GM18951 (cell line): ENCODE results near the gene MUCL3.
"Not testable (repeated sequence)": the region's sequence is repeated elsewhere in the genome, so short reads cannot be mapped to it uniquely, and the experiment has no call there.

Experiments used
- POLR2A ChIP-seq: IDR thresholded peaks from 4 replicates; pipeline ENCODE4 v1.6.1; 2011; ENCODE audit warnings: mild to moderate bottlenecking; ENCODE audit not compliant: insufficient read length, insufficient read depth; ENCODE audit errors: extremely low read depth
- in situ Hi-C: fragments of 300-500 bp; cut with MboI; formaldehyde crosslinking; loops from one replicate; pipeline ENCODE4 v1.12.0; 2022; ENCODE audit warnings: low sequenced_read_pairs, mixed read lengths, inconsistent platforms; ENCODE audit not compliant: unreplicated experiment

MUCL3 gene

GRCh38 chr6:30966154-30966553 lies 25.4 kb downstream of the MUCL3 start:
- TF ChIP-seq POLR2A = no peak
- in situ Hi-C loops = no loop called here

DNA sequence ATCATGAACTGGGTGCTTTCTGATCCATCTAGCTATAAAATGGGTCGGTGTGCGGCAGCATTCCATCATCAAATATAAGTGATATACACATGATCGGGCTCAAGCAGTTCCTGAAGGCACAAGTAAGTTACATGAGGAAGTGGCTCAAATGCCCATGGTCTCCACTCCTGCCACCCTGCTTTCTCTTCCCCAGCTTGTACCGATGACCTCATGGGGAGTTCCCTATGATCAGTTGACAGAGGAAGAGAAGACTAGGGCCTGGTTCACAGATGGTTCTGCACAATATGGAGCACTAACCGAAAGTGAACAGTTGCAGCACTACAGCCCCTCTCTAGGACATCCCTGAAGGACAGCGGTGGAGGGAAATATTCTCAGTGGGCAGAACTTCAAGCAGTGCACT lies 28.4 kb downstream of the MUCL3 start:
- in situ Hi-C loops = not testable (repeated sequence)

- in situ Hi-C loops = no loop called here
- TF ChIP-seq POLR2A = no peak
These were observed 30.2 kb downstream of the MUCL3 start for GRCh38 chr6:30970946-30971345.

DNA sequence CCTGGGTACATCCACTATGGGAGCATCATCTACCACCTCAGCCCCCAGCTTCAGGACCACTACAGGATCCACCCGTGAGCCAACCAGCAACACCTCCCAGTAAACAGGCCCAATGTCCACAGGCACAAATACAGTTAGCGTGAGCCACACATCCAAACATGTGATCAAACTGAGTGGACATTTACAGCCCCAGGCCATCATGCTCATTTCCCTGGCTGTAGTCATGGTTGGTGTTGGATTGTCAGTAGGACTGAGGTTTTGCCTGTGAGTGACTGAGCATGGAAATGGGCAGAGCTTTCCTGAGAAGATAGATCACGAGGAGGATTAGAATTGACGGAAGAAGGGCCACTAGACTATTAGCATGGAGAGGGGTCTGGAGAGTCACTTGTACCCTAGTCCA lies 32.0 kb downstream of the MUCL3 start:
- in situ Hi-C loops = no loop called here
- TF ChIP-seq POLR2A = no peak

DNA sequence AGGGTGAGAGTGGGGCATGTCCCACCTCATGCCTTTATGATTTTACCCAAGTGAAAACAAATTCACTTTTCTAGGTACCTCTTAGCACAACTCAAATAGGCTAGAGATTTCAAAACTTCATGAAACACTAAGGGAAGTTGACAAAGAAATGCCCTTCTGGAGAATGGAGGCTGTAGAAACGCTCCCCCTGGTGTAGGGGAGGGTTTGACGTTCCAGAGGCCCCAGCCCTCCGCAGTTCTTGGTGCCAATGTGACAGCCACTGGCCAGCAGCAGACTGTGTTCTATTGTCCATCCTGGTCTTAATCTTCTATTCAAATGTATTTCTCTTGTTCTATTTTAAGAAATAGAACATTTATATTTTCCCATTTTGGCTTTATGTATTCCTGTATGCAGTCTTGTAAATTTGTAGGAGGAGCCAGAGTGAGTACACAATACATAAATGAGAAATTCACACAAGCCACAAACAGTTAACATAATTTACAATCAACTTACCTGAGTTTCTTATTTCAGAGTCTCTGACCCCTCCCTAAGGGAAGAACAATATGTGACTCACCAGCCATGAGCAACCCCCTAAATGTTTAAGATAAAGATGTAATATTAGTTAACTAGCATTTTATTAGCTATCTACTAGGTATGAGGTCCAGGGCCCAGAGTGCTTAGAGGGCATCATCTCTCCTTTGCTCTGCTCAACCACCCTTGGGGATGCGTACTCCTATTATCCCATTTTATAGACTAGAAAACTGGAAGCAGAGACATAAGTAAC lies 33.9 kb downstream of the MUCL3 start:
- TF ChIP-seq POLR2A = no peak
- in situ Hi-C loops = no loop called here

GRCh38 chr6:30979141-30979540 lies 38.4 kb downstream of the MUCL3 start:
- TF ChIP-seq POLR2A = no peak
- in situ Hi-C loops = no loop called here

- in situ Hi-C loops = no loop called here
- TF ChIP-seq POLR2A = no peak
These were observed 38.9 kb downstream of the MUCL3 start for GRCh38 chr6:30979690-30980089.

GRCh38 chr6:30981942-30982772 lies 41.4 kb downstream of the MUCL3 start:
- in situ Hi-C loops = no loop called here
- no peak for TF ChIP-seq POLR2A

- TF ChIP-seq POLR2A = no peak
- in situ Hi-C loops = no loop called here
These were observed 42.7 kb downstream of the MUCL3 start, which contains the start of gene MUC21 for GRCh38 chr6:30983439-30983838. MUC21 (plus strand) TSS chr6:30983718; CDS start chr6:30983959, 241 bp downstream.

GRCh38 chr6:30985490-30985889 lies 44.7 kb downstream of the MUCL3 start:
- TF ChIP-seq POLR2A = no peak
- in situ Hi-C loops = no loop called here

GRCh38 chr6:30987304-30987703 lies 46.5 kb downstream of the MUCL3 start:
- no peak for TF ChIP-seq POLR2A
- in situ Hi-C loops = no loop called here

DNA sequence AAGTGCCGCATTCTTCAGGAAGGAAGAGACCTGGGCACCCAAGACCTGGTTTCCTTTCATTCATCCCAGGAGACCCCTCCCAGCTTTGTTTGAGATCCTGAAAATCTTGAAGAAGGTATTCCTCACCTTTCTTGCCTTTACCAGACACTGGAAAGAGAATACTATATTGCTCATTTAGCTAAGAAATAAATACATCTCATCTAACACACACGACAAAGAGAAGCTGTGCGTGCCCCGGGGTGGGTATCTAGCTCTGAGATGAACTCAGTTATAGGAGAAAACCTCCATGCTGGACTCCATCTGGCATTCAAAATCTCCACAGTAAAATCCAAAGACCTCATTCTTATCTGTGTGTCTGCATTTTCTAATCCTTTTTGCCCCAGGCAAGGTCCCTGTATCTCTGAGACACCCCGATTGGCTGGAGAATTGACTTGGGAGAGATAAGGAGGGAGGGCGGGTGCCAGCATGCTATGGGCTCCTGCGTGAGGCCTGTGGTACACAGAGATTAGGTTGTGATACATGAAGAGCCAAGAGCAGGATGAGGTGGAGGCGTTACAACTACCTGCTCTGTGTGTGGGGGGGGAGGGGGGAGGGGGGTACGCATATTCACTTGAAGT lies 47.5 kb downstream of the MUCL3 start:
- TF ChIP-seq POLR2A = no peak
- in situ Hi-C loops = no loop called here

DNA sequence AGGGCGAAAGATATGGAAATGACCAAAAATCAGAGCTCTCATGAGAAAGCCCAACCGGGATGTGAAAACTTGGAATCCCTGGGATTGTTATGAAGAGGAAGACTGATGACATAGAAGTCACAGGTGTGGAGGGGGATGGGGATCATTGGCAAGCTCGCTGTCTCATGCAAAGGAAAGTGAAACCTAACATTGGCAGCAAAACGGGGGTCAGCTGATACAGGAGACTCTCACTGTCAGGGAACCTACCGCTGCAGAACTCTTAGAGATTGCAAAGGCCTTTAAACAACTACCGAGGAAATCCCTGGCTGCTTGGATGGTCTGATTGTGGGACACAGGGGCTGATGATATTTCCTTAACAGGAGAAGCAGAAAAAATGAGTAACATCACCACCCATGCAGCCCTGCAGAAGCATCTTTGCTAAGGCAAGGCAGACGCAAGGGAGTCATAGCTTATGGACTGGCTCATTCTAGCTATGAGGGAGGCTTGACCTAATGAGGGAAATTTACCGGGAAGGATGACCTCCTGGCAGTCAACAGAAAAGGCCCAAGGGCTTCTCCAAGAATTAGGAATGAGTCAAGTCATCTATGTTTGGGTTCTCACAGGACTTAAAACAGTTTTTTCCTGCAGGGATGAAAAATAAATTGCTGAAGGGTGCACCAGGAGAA lies 49.8 kb downstream of the MUCL3 start:
- in situ Hi-C loops = no loop called here
- no peak for TF ChIP-seq POLR2A
